Liver (tissue), 9 donors: ENCODE measurements around the gene MNS1. TPM values are rescaled to one million over a fixed set of nuclear protein-coding genes. Genes with fewer than 3 reads are reported as not detected.

ENCODE experiments used
- DNase-seq: peaks from one replicate; pipeline ENCODE4 v3.0.0-alpha.2; 2017; ENCODE audit warnings: low spot score
- H3K27ac ChIP-seq, 2 donors: one replicate each; pipeline ENCODE4 v1.7.0; 2013; ENCODE audit warnings: inconsistent platforms in 2 of 2, low read length in 2 of 2, control low read depth in 1 of 2, low read depth in 1 of 2, mild to moderate bottlenecking in 1 of 2
- H3K27me3 ChIP-seq, 4 donors: one replicate each; pipeline versions ENCODE4 v1.6.1 to v1.7.0; 2013; ENCODE audit warnings: low read length in 3 of 4, inconsistent platforms in 1 of 4, mild to moderate bottlenecking in 1 of 4, moderate library complexity in 1 of 4; ENCODE audit not compliant: control insufficient read depth in 4 of 4, insufficient read depth in 4 of 4
- H3K36me3 ChIP-seq, 4 donors: one replicate each; pipeline versions ENCODE4 v1.6.1 to v1.7.0; 2013; ENCODE audit warnings: low read length in 3 of 4, mild to moderate bottlenecking in 3 of 4, low read depth in 1 of 4, moderate library complexity in 1 of 4; ENCODE audit not compliant: control insufficient read depth in 4 of 4, insufficient read depth in 3 of 4
- H3K4me1 ChIP-seq, 4 donors: one replicate each; pipeline versions ENCODE4 v1.6.1 to v1.7.0; 2013; ENCODE audit warnings: low read length in 3 of 4, mild to moderate bottlenecking in 3 of 4, moderate library complexity in 1 of 4; ENCODE audit not compliant: control insufficient read depth in 4 of 4, insufficient read depth in 4 of 4
- H3K4me3 ChIP-seq, 3 donors: one replicate each; pipeline versions ENCODE4 v1.6.1 to v1.7.0; 2013; ENCODE audit warnings: low read length in 3 of 3, control low read depth in 1 of 3, low read depth in 1 of 3, mild to moderate bottlenecking in 1 of 3
- H3K9ac ChIP-seq, 2 donors: one replicate each; pipeline ENCODE4 v1.7.0; 2013; ENCODE audit warnings: low read length in 2 of 2, mild to moderate bottlenecking in 2 of 2, moderate library complexity in 2 of 2, control low read depth in 1 of 2, low read depth in 1 of 2
- H3K9me3 ChIP-seq, 4 donors: one replicate each; pipeline versions ENCODE4 v1.6.1 to v1.7.0; 2013; ENCODE audit warnings: low read length in 3 of 4; ENCODE audit not compliant: control insufficient read depth in 4 of 4
- ATF3 ChIP-seq: IDR thresholded peaks from 2 replicates; pipeline ENCODE4 v1.6.1; 2016; ENCODE audit warnings: antibody characterized with exemption
- EGR1 ChIP-seq, 2 donors: IDR thresholded peaks; 2 replicates each; pipeline ENCODE4 v1.6.1; 2016 to 2018; ENCODE audit warnings: antibody characterized with exemption in 2 of 2, low read depth in 2 of 2
- FOXA2 ChIP-seq: IDR thresholded peaks from 2 replicates; pipeline ENCODE4 v1.6.1; 2016; ENCODE audit warnings: antibody characterized with exemption
- GABPA ChIP-seq, 2 donors: IDR thresholded peaks in 1 of 2; conservative IDR thresholded peaks in 1 of 2; 2 replicates each; pipeline ENCODE4 v1.6.1; 2016; ENCODE audit warnings: antibody characterized with exemption in 2 of 2, mild to moderate bottlenecking in 1 of 2, moderate library complexity in 1 of 2
- HNF4G ChIP-seq: IDR thresholded peaks from 2 replicates; pipeline ENCODE4 v1.6.1; 2016; ENCODE audit warnings: antibody characterized with exemption
- JUND ChIP-seq, 2 donors: IDR thresholded peaks; 2 replicates each; pipeline ENCODE4 v1.6.1; 2016; ENCODE audit warnings: antibody characterized with exemption in 2 of 2
- NR2F2 ChIP-seq: IDR thresholded peaks from 2 replicates; pipeline ENCODE4 v1.6.1; 2016; ENCODE audit warnings: antibody characterized with exemption
- RAD21 ChIP-seq, 2 donors: IDR thresholded peaks; 2 replicates each; pipeline ENCODE4 v1.6.1; 2016; ENCODE audit warnings: antibody characterized with exemption in 2 of 2, mild to moderate bottlenecking in 2 of 2
- RXRA ChIP-seq, 2 donors: IDR thresholded peaks; 2 replicates each; pipeline ENCODE4 v1.6.1; 2017 to 2018; ENCODE audit warnings: antibody characterized with exemption in 2 of 2, mild to moderate bottlenecking in 1 of 2
- SP1 ChIP-seq: IDR thresholded peaks from 2 replicates; pipeline ENCODE4 v1.6.1; 2018; ENCODE audit warnings: antibody characterized with exemption, mild to moderate bottlenecking
- TAF1 ChIP-seq: conservative IDR thresholded peaks from 2 replicates; pipeline ENCODE4 v1.6.1; 2016; ENCODE audit warnings: antibody characterized with exemption, mild to moderate bottlenecking
- ZBTB33 ChIP-seq: IDR thresholded peaks from 2 replicates; pipeline ENCODE4 v1.6.1; 2016; ENCODE audit warnings: antibody characterized with exemption
- WGBS: extraction: QIAGEN DNeasy Blood & Tissue Kit; methylation state at CpG from one replicate; pipeline ENCODE4 v1.1.7; 2013; 5-methylcytosine and 5-hydroxymethylcytosine counted together
- polyA plus RNA-seq, 2 donors: library from polyadenylated mRNA; stranded (reverse) in 1 of 2; unstranded in 1 of 2; fragments of 200-250 nt in 1 of 2; fragments of >200 nt in 1 of 2; fragmentation: Nextera tagmentation in 1 of 2; extraction: Ambion mirVana in 1 of 2; gene quantifications; one replicate each; pipeline versions ENCODE4 v1.2.1 to v1.2.3, GENCODE V29; 2013 to 2015
- total RNA-seq, 2 donors: library from RNA; depleted of rRNA; stranded (reverse); fragments of >200 nt; gene quantifications; one replicate each; pipeline ENCODE4 v1.2.3, GENCODE V29; 2014
- TF ChIP-seq, protein P1 (sequence below): fragments of 150-350 bp; IDR thresholded peaks from 2 replicates; pipeline ENCODE4 v1.5.1; 2017; ENCODE audit warnings: improper control_type of control experiment, low read depth, low read length; ENCODE audit not compliant: missing input control
- TF ChIP-seq, protein P2 (sequence below): IDR thresholded peaks from 2 replicates; pipeline ENCODE4 v1.6.1; 2016; ENCODE audit warnings: antibody characterized with exemption
- donor health status: healthy.
- donor health status: healthy.
- donor health status: healthy.
- donor health status: healthy.
- donor health status: healthy.

Gene MNS1
- total RNA-seq (1 to 10 TPM in 1 of 2 donors, under 1 TPM in 1; 0.08 to 1.3 TPM), polyA plus RNA-seq (under 1 TPM; 0.38 to 0.45 TPM)

- peak within 1 kb of the TSS; percentile 49 to 60 for H3K9ac ChIP-seq
Observed at GRCh38 chr15:56464893-56465520, at the start of gene MNS1. TSS of gene MNS1 (minus strand) at chr15:56465137. CDS start at chr15:56464972, 165 bp downstream.

GRCh38 chr15:56496635-56497034, 31.7 kb upstream of the MNS1 start:
- 25% methylated on average over 7 of the region's 7 CpGs for WGBS
- Histone ChIP-seq H3K4me1 (peaks cover 0 to 3% (median 1%) of the 10 kb centered on the region in 4 donors), H3K4me3 (peak overlapping the region in 2 of 3 donors; percentile 7 to 40), H3K9me3 (no peaks in the 10 kb centered on the region), H3K27ac (no peak overlapping the region), H3K36me3 (no peaks in the 10 kb centered on the region), H3K27me3 (no peaks in the 10 kb centered on the region), H3K9ac (peak overlapping the region in 1 of 2 donors; percentile 50)
- TF ChIP-seq EGR1 (IDR thresholded peaks at IDR 0.05; ENCODE audit: low read depth in 2 of 2) (no peak), NR2F2 (no peak), RXRA (IDR thresholded peaks at IDR 0.05) (peak in 1 of 2 donors; percentile 13), ATF3 (no peak), RAD21 (IDR thresholded peaks at IDR 0.05) (peak; percentile 90 to 95), GABPA (IDR thresholded peaks at IDR 0.05 in 1 of 2, conservative IDR thresholded peaks at IDR 0.05 in 1 of 2) (no peak)
- TF ChIP-seq, protein P1, sequence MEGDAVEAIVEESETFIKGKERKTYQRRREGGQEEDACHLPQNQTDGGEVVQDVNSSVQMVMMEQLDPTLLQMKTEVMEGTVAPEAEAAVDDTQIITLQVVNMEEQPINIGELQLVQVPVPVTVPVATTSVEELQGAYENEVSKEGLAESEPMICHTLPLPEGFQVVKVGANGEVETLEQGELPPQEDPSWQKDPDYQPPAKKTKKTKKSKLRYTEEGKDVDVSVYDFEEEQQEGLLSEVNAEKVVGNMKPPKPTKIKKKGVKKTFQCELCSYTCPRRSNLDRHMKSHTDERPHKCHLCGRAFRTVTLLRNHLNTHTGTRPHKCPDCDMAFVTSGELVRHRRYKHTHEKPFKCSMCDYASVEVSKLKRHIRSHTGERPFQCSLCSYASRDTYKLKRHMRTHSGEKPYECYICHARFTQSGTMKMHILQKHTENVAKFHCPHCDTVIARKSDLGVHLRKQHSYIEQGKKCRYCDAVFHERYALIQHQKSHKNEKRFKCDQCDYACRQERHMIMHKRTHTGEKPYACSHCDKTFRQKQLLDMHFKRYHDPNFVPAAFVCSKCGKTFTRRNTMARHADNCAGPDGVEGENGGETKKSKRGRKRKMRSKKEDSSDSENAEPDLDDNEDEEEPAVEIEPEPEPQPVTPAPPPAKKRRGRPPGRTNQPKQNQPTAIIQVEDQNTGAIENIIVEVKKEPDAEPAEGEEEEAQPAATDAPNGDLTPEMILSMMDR, result peak; percentile 63
- no peak for DNase-seq

More at GRCh38 chr15:56464893-56465520, at the start of gene MNS1:
- H3K4me1 ChIP-seq, result peaks cover 6 to 15% (median 10%) of the 10 kb centered on the region in 4 donors
- no peaks in the 10 kb centered on the region for H3K36me3 ChIP-seq
- peak within 1 kb of the TSS; percentile 62 to 69 (median 67) for H3K4me3 ChIP-seq
- H3K9me3 ChIP-seq, result no peaks in the 10 kb centered on the region
- H3K27ac ChIP-seq, result no peak within 1 kb of the TSS
- no peak for TF ChIP-seq EGR1 (IDR thresholded peaks at IDR 0.05; ENCODE audit: low read depth in 2 of 2)
- no peak for TF ChIP-seq JUND (IDR thresholded peaks at IDR 0.05)
- TF ChIP-seq GABPA (IDR thresholded peaks at IDR 0.05 in 1 of 2, conservative IDR thresholded peaks at IDR 0.05 in 1 of 2), result no peak
- no peak for TF ChIP-seq ZBTB33
- no peak for TF ChIP-seq TAF1
- TF ChIP-seq RXRA (IDR thresholded peaks at IDR 0.05), result no peak
- TF ChIP-seq ATF3, result no peak
- TF ChIP-seq, protein P2, sequence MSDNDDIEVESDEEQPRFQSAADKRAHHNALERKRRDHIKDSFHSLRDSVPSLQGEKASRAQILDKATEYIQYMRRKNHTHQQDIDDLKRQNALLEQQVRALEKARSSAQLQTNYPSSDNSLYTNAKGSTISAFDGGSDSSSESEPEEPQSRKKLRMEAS, result peak; percentile 45
- no peak for TF ChIP-seq HNF4G
- peak; percentile 79 for TF ChIP-seq SP1
- no peak for TF ChIP-seq FOXA2
- peak; percentile 82 for DNase-seq
- no peaks in the 10 kb centered on the region for H3K27me3 ChIP-seq
- 2% methylated on average over 38 of the region's 38 CpGs for WGBS
